ENCODE results near the gene ZFHX3. TPM values are rescaled to one million over a fixed set of nuclear protein-coding genes. Genes with fewer than 3 reads are reported as not detected.

The ZFHX3 gene
- total RNA-seq, 1 donor = 4.0 TPM

Small RNAs within 50 kb of the gene (small RNA-seq; reads per million reads assigned to genes)
- gene AC002044.1 (not detected), gene RNU7-71P (not detected)

All from hematopoietic multipotent progenitor cell (in vitro differentiated cells).